Measurements from ENCODE around the gene POT1. TPM values are rescaled to one million over a fixed set of nuclear protein-coding genes. Genes with fewer than 3 reads are reported as not detected.
A peak's percentile ranks its signal among the peaks of the same experiment; 100 is the strongest.
"Not testable (repeated sequence)": the region's sequence is repeated elsewhere in the genome, so short reads cannot be mapped to it uniquely, and the experiment has no call there.

POT1 gene, protein sequence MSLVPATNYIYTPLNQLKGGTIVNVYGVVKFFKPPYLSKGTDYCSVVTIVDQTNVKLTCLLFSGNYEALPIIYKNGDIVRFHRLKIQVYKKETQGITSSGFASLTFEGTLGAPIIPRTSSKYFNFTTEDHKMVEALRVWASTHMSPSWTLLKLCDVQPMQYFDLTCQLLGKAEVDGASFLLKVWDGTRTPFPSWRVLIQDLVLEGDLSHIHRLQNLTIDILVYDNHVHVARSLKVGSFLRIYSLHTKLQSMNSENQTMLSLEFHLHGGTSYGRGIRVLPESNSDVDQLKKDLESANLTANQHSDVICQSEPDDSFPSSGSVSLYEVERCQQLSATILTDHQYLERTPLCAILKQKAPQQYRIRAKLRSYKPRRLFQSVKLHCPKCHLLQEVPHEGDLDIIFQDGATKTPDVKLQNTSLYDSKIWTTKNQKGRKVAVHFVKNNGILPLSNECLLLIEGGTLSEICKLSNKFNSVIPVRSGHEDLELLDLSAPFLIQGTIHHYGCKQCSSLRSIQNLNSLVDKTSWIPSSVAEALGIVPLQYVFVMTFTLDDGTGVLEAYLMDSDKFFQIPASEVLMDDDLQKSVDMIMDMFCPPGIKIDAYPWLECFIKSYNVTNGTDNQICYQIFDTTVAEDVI
- total RNA-seq (ENCODE audit: unreplicated experiment), result 42.9 TPM
- long read RNA-seq, full-length matches to known transcripts, result 1 of 6 reads
- long read RNA-seq, partial matches to known transcripts, result 0 of 6 reads
- long read RNA-seq, other reads (novel, unspliced or antisense), result 5 of 6 reads

DNA sequence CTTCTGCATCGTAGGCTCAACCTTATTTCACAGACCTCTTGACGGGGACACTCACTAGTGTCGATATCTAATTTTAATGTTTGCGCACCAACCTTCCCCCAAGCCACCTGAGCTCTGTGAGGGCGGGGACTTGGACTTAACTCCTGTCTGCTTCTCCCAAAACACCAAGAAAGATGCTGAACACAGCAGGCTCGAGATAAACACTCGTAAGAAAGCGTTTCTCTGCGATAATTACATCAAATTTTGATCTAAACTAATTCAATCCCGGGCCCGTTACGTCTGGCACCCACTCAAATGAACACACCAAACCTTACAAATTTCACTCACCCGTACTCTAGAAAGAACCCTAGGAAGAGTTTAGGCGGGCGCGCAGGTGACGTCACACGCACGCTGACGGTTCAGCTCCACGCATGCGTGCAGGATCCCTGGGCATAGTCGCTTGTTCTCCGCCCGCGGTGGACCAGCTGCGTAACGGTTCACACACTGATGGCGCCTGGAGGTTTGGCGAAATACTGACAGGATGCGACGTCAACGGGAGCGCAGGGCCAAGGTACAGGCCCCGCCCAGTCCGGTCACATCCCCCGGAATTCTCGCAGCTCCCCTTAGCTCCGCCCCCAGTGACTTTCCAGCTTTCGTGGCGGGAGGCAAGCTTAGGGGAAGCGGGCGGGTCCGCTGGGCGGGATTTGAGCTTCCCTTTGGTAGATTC is at the start of gene POT1:
TSS of gene POT1 (minus strand) at position 359 of the 706 bp plus-strand sequence. CDS start 32,652 bp downstream, outside the sequence.
- Mint-ChIP-seq H3K27me3 (ENCODE audit: unreplicated experiment) (peaks cover 10% of the 10 kb centered on the region), H3K27ac (ENCODE audit: unreplicated experiment) (peak within 1 kb of the TSS; percentile 98), H3K36me3 (ENCODE audit: unreplicated experiment) (no peaks in the 10 kb centered on the region), H3K4me3 (ENCODE audit: unreplicated experiment) (peak within 1 kb of the TSS; percentile 97), H3K4me1 (ENCODE audit: low read depth, unreplicated experiment) (peaks cover 38% of the 10 kb centered on the region), H3K9me3 (ENCODE audit: unreplicated experiment) (peaks cover 11% of the 10 kb centered on the region)
- TF ChIP-seq, protein P1, sequence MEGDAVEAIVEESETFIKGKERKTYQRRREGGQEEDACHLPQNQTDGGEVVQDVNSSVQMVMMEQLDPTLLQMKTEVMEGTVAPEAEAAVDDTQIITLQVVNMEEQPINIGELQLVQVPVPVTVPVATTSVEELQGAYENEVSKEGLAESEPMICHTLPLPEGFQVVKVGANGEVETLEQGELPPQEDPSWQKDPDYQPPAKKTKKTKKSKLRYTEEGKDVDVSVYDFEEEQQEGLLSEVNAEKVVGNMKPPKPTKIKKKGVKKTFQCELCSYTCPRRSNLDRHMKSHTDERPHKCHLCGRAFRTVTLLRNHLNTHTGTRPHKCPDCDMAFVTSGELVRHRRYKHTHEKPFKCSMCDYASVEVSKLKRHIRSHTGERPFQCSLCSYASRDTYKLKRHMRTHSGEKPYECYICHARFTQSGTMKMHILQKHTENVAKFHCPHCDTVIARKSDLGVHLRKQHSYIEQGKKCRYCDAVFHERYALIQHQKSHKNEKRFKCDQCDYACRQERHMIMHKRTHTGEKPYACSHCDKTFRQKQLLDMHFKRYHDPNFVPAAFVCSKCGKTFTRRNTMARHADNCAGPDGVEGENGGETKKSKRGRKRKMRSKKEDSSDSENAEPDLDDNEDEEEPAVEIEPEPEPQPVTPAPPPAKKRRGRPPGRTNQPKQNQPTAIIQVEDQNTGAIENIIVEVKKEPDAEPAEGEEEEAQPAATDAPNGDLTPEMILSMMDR (IDR thresholded peaks at IDR 0.05; ENCODE audit: partially characterized antibody, unreplicated experiment), result no peak
- DNase-seq, result peak; percentile 98

DNA sequence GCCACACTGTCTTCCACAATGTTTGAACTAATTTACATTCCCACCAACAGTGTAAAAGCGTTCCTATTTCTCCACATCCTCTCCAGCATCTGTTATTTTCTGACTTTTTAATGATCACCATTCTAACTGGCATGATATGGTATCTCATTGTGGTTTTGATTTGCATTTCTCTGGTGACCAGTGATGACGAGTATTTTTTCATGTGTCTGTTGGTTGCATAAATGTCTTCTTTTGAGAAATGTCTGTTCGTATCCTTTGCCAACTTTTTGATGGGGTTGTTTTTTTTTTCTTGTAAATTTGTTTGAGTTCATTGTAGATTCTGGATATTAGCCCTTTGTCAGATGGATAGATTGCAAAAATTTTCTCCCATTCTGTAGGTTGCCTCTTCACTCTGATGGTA is 45.5 kb upstream of the POT1 start:
- H3K4me3 Mint-ChIP-seq (ENCODE audit: unreplicated experiment); H3K9me3 Mint-ChIP-seq (ENCODE audit: unreplicated experiment); H3K4me1 Mint-ChIP-seq (ENCODE audit: low read depth, unreplicated experiment); H3K36me3 Mint-ChIP-seq (ENCODE audit: unreplicated experiment); DNase-seq; H3K27me3 Mint-ChIP-seq (ENCODE audit: unreplicated experiment); H3K27ac Mint-ChIP-seq (ENCODE audit: unreplicated experiment): not testable (repeated sequence)

DNA sequence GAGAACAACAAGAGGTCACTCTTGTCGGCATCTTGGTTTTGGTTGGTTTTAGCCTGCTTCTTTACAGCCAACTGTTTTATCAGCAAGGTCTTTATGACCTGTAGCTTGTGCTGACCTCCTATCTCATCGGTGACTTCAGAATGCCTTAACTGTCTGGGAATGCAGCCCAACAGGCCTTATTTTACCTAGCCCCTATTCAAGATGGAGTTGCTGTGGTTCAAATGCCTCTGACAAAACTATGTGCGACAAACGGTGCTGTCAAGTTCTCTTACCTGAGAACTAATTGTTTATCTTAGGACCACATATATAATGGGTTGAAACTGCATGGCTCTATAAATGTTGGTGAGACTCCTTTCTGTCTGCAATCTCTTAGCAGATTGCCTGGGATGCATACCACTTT is 35.9 kb upstream of the POT1 start:
- no peaks in the 10 kb centered on the region for H3K36me3 Mint-ChIP-seq (ENCODE audit: unreplicated experiment)

DNA sequence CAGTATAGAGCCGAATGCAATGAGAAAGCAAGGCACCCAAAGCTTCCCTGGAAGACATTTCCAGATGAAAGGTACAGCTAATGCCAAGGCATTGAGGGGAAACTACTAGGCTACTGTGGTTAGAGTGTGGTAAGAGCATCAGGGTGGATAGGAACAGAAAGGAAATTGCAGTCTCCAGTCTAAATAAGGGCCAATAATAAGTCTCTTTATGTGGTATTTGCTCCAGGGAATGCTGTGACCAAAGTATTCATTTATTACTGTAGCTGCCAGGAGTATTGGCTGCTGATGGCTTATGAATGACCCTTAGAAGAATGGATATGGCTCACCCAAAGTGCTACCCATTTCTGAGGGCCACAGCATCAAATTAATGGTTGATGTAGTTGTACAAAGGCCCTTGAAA is 30.1 kb upstream of the POT1 start:
- H3K4me1 Mint-ChIP-seq (ENCODE audit: low read depth, unreplicated experiment), result no peaks in the 10 kb centered on the region
- H3K27me3 Mint-ChIP-seq (ENCODE audit: unreplicated experiment), result no peaks in the 10 kb centered on the region
- no peak overlapping the region for H3K4me3 Mint-ChIP-seq (ENCODE audit: unreplicated experiment)
- TF ChIP-seq, protein P1 (IDR thresholded peaks at IDR 0.05; ENCODE audit: partially characterized antibody, unreplicated experiment), result no peak
- peaks cover 7% of the 10 kb centered on the region for H3K36me3 Mint-ChIP-seq (ENCODE audit: unreplicated experiment)
- no peak for DNase-seq
- H3K27ac Mint-ChIP-seq (ENCODE audit: unreplicated experiment), result no peak overlapping the region
- H3K9me3 Mint-ChIP-seq (ENCODE audit: unreplicated experiment), result peaks cover 2% of the 10 kb centered on the region

More for the DNA sequence above, 35.9 kb upstream of the POT1 start:
- DNase-seq, result no peak
- Mint-ChIP-seq H3K27ac (ENCODE audit: unreplicated experiment) (no peak overlapping the region), H3K4me1 (ENCODE audit: low read depth, unreplicated experiment) (no peaks in the 10 kb centered on the region), H3K9me3 (ENCODE audit: unreplicated experiment) (no peaks in the 10 kb centered on the region), H3K27me3 (ENCODE audit: unreplicated experiment) (no peaks in the 10 kb centered on the region), H3K4me3 (ENCODE audit: unreplicated experiment) (no peak overlapping the region)
- TF ChIP-seq, protein P1 (IDR thresholded peaks at IDR 0.05; ENCODE audit: partially characterized antibody, unreplicated experiment), result no peak

DNA sequence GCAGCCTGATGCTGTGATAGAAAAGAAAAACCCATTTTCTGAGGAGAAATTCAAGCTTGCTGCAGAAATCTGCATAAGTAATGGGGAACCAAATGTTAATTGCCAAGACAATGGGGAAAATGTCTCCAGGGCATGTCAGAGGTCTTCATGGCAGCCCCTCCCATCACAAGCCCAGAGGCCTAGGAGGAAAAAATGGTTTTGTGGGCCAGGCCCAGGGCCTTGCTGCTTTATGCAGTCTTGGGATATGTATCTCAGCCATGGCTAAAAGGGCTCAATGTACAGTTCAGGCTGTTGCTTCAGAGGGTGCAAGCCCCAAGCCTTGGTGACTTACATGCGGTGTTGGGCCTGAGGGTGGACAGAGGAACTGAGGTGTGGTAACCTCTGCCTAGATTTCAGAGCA is 28.3 kb upstream of the POT1 start:
- H3K9me3 Mint-ChIP-seq (ENCODE audit: unreplicated experiment); DNase-seq; H3K27ac Mint-ChIP-seq (ENCODE audit: unreplicated experiment); H3K4me3 Mint-ChIP-seq (ENCODE audit: unreplicated experiment); H3K4me1 Mint-ChIP-seq (ENCODE audit: low read depth, unreplicated experiment); H3K27me3 Mint-ChIP-seq (ENCODE audit: unreplicated experiment); H3K36me3 Mint-ChIP-seq (ENCODE audit: unreplicated experiment): not testable (repeated sequence)
